ENCODE results near the gene JAKMIP1. TPM values are rescaled to one million over a fixed set of nuclear protein-coding genes. Genes with fewer than 3 reads are reported as not detected.

JAKMIP1 gene
- polyA plus RNA-seq, 1 donor from 2014 or later, result 1.9 TPM

DNA sequence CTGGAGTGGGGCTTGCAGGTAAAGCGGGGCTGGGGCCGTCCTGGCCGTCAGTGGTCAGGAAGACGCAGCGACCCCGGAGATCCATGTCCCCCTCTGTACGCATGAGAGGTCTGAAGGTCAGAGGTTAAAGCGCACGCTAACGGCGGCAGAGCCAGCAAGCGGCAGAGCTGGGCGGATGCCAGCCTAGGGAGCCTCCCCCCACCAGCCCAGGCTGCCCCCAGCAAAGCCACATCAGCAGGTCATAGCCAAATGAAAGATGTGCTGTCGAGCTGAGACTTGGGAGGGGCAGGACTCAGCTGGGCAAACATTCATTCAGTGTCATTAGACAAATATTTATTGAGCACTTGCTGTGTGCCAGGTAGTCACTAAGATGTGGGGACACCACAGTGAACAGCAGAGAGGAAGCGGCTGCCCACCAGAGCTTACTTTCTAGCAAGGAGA lies 593 bp upstream of the JAKMIP1 start:
- H3K36me3 Mint-ChIP-seq, result peaks cover 2% of the 10 kb centered on the region
- peaks cover 37% of the 10 kb centered on the region for H3K27me3 Mint-ChIP-seq
- H3K4me1 Mint-ChIP-seq, result peaks cover 0 to 17% (median 15%) of the 10 kb centered on the region in 3 donors
- peak overlapping the region; percentile 63 to 85 (median 70) for H3K4me3 Mint-ChIP-seq
- H3K9me3 Mint-ChIP-seq, result peaks cover 0 to 8% (median 7%) of the 10 kb centered on the region in 3 donors
- peak overlapping the region in 1 of 3 donors; percentile 13 for H3K27ac Mint-ChIP-seq

DNA sequence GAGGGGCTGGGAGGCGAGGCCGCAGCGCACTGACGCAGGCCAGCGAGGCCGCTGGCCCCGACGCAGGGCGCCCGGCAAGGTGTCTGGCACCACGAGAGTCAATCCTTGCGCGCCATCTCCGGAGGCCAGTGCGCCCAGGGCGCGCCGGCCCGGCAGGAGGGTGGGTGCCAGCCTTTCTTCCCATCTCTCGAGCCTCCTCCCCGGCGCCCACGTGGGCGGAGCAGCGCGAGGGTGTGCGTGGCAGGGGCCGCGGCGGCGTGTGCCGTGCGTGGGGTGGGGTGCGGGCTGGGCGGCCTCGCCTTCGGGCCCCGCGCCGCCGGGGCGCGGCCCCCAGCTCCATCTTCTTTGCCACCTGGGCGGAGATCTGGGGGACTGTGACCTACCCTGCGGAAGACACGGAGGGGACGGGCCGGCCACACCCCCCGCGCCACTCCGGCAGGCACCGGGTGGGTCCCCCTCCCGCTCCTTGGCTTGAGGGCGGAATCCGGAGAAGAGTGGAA lies 877 bp downstream of the JAKMIP1 start:
- Mint-ChIP-seq H3K36me3 (peaks cover 2% of the 10 kb centered on the region), H3K4me3 (no peak overlapping the region), H3K4me1 (peaks cover 0 to 17% (median 15%) of the 10 kb centered on the region in 3 donors), H3K27me3 (peaks cover 41% of the 10 kb centered on the region), H3K9me3 (peaks cover 0 to 8% (median 7%) of the 10 kb centered on the region in 3 donors), H3K27ac (no peak overlapping the region)

- H3K4me3 Mint-ChIP-seq, result peak overlapping the region; percentile 58 to 92 (median 78)
- H3K9me3 Mint-ChIP-seq, result peaks cover 0 to 8% (median 7%) of the 10 kb centered on the region in 3 donors
- H3K4me1 Mint-ChIP-seq, result peaks cover 0 to 17% (median 15%) of the 10 kb centered on the region in 3 donors
- H3K27ac Mint-ChIP-seq, result peak overlapping the region in 1 of 3 donors; percentile 28
- H3K36me3 Mint-ChIP-seq, result peaks cover 2% of the 10 kb centered on the region
- H3K27me3 Mint-ChIP-seq, result peaks cover 41% of the 10 kb centered on the region
Observed at GRCh38 chr4:6198768-6199421, 1.5 kb downstream of the JAKMIP1 start.

GRCh38 chr4:6198278-6198677 lies 2.1 kb downstream of the JAKMIP1 start:
- Mint-ChIP-seq H3K27me3 (peaks cover 41% of the 10 kb centered on the region), H3K27ac (peak overlapping the region in 1 of 3 donors; percentile 81), H3K4me1 (peaks cover 0 to 17% (median 15%) of the 10 kb centered on the region in 3 donors), H3K9me3 (peaks cover 0 to 8% (median 8%) of the 10 kb centered on the region in 3 donors), H3K36me3 (no peaks in the 10 kb centered on the region), H3K4me3 (peak overlapping the region; percentile 16 to 90 (median 60))

DNA sequence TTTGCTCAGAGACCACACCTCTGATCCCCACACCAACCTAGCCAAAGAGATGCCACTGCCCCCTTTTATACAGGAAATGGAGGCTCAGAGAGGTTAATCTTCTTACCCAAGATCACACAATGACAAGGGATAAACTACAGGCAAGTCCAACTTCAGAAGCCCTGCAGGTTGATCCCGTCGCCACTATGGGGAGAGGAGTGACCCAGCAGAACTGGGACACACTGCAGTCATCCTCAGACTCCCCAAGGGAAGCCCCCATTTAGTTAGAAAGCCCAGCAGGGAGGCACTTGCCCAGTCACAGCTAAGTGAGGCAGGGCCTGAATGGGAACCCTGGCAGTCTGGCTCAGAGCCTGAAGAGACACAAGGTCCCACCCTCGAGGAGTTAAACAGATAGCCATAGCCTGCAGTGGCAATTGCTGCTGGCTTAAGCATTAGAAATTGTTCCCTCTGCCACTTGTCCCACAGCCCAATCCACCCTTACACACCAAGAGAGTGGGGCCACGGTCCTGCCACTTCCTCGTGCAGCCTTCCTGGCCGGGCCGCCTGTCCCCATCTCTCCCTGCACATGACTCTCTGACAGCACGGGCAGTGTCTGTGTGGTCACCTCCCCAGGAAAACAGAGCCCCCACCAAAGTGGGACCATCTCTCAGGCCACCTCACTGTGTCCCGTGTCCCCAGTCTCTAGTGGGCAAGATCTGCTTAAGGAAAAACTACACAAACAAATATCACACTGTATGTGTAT lies 2.7 kb downstream of the JAKMIP1 start:
- Mint-ChIP-seq H3K9me3 (peaks cover 0 to 8% (median 6%) of the 10 kb centered on the region in 3 donors), H3K4me3 (peak overlapping the region in 3 of 4 donors; percentile 43 to 58 (median 49)), H3K4me1 (peaks cover 0 to 17% (median 15%) of the 10 kb centered on the region in 3 donors), H3K27me3 (peaks cover 41% of the 10 kb centered on the region), H3K27ac (peak overlapping the region in 1 of 3 donors; percentile 81), H3K36me3 (no peaks in the 10 kb centered on the region)

- Mint-ChIP-seq H3K36me3 (no peaks in the 10 kb centered on the region), H3K9me3 (peaks cover 0 to 8% (median 5%) of the 10 kb centered on the region in 3 donors), H3K27me3 (peaks cover 43% of the 10 kb centered on the region), H3K27ac (no peak overlapping the region), H3K4me1 (peaks cover 0 to 17% (median 15%) of the 10 kb centered on the region in 3 donors), H3K4me3 (peak overlapping the region in 1 of 4 donors; percentile 58)
Observed at GRCh38 chr4:6196871-6197270, 3.5 kb downstream of the JAKMIP1 start.

DNA sequence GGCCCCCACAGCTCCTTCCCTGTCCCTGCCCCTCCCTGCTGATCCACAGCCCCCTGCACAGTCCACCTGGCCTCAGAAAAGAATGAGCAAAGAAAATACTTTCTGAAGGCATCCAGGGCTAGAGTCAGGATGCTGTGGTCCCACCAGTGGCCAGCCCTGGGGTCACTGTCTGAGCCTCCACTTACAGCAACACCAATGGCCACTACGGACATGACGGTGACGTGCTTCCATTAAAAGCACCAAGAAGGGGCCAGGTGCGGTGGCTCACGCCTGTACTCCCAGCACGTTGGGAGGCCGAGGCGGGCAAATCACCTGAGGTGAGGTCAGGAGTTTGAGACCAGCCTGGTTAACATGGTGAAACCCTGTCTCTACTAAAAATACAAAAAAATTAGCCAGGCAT lies 4.0 kb downstream of the JAKMIP1 start:
- Mint-ChIP-seq H3K27me3 (peaks cover 39% of the 10 kb centered on the region), H3K9me3 (peaks cover 0 to 4% (median 3%) of the 10 kb centered on the region in 3 donors), H3K4me1 (peaks cover 0 to 15% (median 11%) of the 10 kb centered on the region in 3 donors), H3K4me3 (peak overlapping the region in 1 of 4 donors; percentile 53), H3K36me3 (no peaks in the 10 kb centered on the region), H3K27ac (no peak overlapping the region)

DNA sequence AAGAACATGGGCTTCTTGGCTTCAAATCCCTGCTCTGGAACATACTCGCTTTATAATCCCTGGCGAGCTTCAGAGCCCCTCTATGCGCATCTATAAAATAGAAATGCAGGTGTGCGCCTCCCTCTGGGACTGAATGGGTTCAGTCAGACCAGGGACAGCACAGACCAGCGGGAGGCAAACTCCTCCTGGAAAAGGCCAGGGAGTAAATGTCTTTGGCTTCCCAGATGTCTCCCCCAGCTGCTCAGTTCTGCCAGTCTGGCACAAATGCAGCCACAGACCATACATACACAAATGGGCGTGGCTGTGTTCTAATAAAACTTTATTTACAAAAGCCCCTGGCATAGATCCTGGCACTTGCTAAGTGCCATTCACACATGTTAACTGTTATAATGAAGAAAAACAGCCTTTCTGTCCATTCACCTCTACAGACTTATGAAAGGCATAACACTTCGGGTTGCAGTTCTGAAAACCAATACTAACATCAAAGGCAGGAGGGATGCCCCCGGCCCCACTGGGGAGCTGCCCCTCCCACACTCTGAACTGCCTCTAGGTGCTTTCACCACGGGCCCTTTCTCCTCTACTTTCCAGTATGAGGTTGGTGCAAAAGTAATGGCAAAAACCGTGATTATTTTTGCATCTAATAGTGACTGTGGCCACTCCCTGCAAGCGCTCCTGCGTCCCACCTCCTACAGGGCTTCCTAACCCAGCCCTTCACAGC lies 4.6 kb downstream of the JAKMIP1 start:
- Mint-ChIP-seq H3K4me3 (peak overlapping the region in 1 of 4 donors; percentile 53), H3K9me3 (peaks cover 0 to 2% (median 0%) of the 10 kb centered on the region in 3 donors), H3K36me3 (no peaks in the 10 kb centered on the region), H3K27ac (no peak overlapping the region), H3K4me1 (peaks cover 0 to 15% (median 11%) of the 10 kb centered on the region in 3 donors), H3K27me3 (peaks cover 34% of the 10 kb centered on the region)

GRCh38 chr4:6194458-6195195 lies 5.7 kb downstream of the JAKMIP1 start:
- H3K27ac Mint-ChIP-seq, result no peak overlapping the region
- no peaks in the 10 kb centered on the region for H3K36me3 Mint-ChIP-seq
- H3K27me3 Mint-ChIP-seq, result peaks cover 34% of the 10 kb centered on the region
- H3K4me1 Mint-ChIP-seq, result peaks cover 0 to 13% (median 11%) of the 10 kb centered on the region in 3 donors
- peak overlapping the region in 1 of 4 donors; percentile 49 for H3K4me3 Mint-ChIP-seq
- peaks cover 0 to 2% (median 0%) of the 10 kb centered on the region in 3 donors for H3K9me3 Mint-ChIP-seq

- Mint-ChIP-seq H3K4me3 (no peak overlapping the region), H3K27me3 (peaks cover 28% of the 10 kb centered on the region), H3K36me3 (no peaks in the 10 kb centered on the region), H3K4me1 (peaks cover 0 to 6% (median 5%) of the 10 kb centered on the region in 3 donors), H3K9me3 (peaks cover 0 to 2% (median 0%) of the 10 kb centered on the region in 3 donors), H3K27ac (no peak overlapping the region)
Observed at GRCh38 chr4:6193399-6193798, 7.0 kb downstream of the JAKMIP1 start.

DNA sequence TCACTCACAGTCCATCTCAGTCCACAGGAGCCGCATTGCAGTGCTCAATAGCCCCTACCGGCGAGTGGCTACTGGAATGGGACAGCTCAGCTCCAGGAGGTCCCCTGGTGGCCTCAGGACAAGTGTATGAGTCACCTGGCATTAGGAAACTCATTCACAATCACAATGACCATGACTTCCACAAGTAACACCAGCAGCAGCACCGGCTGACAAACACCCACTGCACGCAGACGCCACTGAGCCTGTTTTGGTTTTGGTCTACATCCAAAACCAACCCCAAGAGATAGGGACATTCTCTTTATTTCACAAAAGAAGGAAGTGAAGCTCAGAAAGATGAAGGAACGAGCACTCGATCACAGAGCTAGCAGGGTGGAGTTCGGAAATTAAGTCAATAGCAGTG lies 8.1 kb downstream of the JAKMIP1 start:
- Mint-ChIP-seq H3K27me3 (peaks cover 17% of the 10 kb centered on the region), H3K27ac (no peak overlapping the region), H3K4me3 (no peak overlapping the region), H3K4me1 (peaks cover 0 to 2% (median 0%) of the 10 kb centered on the region in 3 donors), H3K9me3 (peaks cover 1 to 6% (median 2%) of the 10 kb centered on the region in 3 donors), H3K36me3 (no peaks in the 10 kb centered on the region)

DNA sequence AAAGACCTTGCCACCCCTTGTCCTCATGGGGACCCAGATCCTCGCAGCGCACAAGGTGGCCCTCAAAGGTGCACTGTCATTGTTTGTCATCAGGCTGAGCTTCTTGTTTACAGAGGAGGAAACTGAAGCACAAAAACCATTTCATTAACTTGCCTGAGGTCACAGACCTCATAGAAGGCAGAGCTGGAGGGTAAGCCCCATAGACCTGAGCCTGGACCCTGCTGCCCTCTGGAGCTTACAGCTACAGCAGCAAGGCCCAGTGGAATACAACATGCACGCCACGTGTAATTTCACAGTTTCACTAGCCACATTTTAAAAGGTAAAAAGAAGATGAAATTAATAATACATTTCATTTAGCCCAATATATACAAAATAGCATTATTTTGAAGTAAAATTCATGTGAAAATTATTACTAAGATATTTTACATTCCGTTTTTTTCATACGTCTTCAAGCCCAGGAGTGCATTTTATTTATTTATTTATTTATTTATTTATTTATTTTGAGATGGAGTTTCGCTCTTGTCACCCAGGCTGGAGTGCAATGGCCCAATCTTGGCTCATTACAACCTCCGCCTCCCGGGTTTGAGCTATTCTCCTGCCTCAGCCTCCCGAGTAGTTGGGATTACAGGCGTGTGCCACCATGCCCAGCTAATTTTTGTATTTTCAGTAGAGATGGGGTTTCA lies 8.8 kb downstream of the JAKMIP1 start:
- Mint-ChIP-seq H3K36me3 (no peaks in the 10 kb centered on the region), H3K27me3 (peaks cover 11% of the 10 kb centered on the region), H3K27ac (no peak overlapping the region), H3K4me3 (no peak overlapping the region), H3K4me1 (peaks cover 0 to 2% (median 0%) of the 10 kb centered on the region in 3 donors), H3K9me3 (peaks cover 2 to 10% (median 5%) of the 10 kb centered on the region in 3 donors)

DNA sequence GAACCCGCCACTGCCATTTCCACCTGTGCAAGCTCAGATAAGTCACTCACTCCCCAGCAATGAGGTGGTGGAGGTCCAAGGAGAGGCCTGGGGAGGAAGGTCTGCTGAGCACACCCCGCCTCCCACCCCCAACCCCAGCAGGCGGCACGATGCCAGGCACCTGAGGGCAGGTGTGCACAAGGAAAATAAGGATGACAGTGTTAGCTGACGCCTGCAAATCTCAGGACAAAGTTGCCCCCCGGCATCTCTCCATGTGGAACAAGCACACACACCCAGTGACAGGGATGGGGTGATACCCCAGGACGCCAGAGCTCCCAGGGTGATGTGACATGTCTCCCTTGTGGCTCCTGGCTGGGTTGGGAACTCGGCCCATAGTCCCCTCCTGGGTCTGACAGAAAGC lies 9.9 kb downstream of the JAKMIP1 start:
- peaks cover 2% of the 10 kb centered on the region for H3K27me3 Mint-ChIP-seq
- H3K4me1 Mint-ChIP-seq, result no peaks in the 10 kb centered on the region
- H3K4me3 Mint-ChIP-seq, result no peak overlapping the region
- H3K9me3 Mint-ChIP-seq, result peaks cover 2 to 15% (median 9%) of the 10 kb centered on the region in 3 donors
- H3K36me3 Mint-ChIP-seq, result peaks cover 4% of the 10 kb centered on the region
- no peak overlapping the region for H3K27ac Mint-ChIP-seq
